GM19023 (cell line): ENCODE measurements around the gene GLDN.

Source experiments
- ATAC-seq: cut with Tn5 transposase; IDR thresholded peaks from one replicate; pipeline ENCODE4 v1.9.1; 2021; ENCODE audit warnings: mild to moderate bottlenecking, moderate library complexity; ENCODE audit not compliant: unreplicated experiment

The GLDN gene

DNA sequence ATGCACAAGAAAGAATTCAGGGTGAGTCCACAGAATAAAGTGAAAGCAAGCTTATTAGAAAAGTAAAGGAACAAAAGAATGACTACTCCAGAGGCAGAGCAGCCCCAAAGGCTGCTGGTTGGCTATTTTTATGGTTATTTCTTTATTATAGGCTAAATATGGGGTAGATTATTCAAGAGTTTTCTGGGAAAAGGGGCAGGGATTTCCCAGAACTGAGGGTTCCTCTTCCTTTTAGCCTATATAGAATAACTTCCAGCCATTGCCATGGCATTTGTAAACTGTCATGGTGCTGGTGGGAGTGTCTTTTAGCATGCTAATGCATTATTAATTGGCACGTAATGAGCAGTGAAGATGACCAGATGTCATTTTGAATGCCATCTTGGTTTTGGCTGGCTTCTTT, 13.6 kb downstream of the GLDN start:
- no peak for ATAC-seq

DNA sequence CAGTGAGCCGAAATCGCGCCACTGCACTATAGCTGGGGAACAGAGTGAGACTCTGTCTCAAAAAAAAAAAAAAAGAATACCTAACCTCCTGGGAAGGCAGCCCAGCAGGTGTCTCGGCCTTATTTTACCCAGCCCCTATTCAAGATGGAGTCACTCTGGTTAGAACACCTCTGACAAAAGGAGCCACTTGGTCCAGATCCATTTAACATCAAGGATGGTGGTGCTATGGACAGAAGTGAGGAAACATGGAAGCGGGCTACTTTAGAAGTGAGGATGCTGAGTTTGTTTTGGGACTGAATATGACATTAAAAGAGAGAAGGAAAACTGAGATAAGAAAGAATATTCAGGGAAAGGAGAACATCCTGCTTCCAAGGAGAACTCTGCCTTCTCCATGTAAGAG, 14.7 kb downstream of the GLDN start:
- ATAC-seq = no peak

- no peak for ATAC-seq
Observed at GRCh38 chr15:51356983-51357382, 15.5 kb downstream of the GLDN start.

GRCh38 chr15:51359981-51360380, 18.5 kb downstream of the GLDN start:
- no peak for ATAC-seq

DNA sequence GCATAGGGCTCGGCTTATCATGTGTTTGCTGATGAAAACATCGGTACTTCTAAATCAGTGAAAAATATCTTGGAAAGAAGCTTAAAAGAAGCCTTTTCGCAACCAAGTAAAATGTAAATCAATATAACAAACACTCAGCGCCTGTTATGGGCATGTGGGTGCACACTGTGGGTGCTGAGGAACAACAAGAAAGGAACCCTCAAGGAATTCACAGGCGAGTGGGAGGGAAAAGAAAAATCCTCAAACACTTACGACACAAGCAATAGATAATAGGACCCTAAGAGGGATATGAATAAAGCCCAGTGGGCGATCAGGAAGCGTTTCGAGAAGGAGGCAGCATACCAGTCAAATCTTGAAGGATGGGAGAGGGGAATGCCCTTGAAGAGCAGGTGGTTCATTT, 21.9 kb downstream of the GLDN start:
- no peak for ATAC-seq

GRCh38 chr15:51365417-51365816, 24.0 kb downstream of the GLDN start:
- no peak for ATAC-seq

GRCh38 chr15:51366071-51366470, 24.6 kb downstream of the GLDN start:
- ATAC-seq = no peak

GRCh38 chr15:51366920-51367319, 25.5 kb downstream of the GLDN start:
- ATAC-seq = no peak

GRCh38 chr15:51367322-51367976, 26.0 kb downstream of the GLDN start:
- ATAC-seq = no peak

DNA sequence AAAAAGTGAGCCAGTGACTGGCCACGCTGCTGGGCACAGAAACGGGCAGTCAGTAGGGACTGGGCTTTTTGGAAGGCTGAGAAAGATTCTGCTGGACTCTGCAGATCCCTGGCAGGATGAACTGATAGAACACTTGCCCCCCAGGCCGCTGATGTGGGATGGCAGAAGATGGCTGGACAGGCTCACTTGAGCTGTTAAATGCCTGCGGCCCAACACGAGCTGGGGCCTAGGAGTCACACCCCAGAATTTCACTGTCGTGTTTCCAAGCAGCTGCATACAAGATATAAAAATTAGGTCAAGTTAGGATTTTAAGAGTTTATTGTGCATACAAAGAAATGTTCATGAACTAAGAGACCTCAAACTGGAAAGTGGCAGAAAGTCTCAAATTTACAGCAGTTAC, 26.9 kb downstream of the GLDN start:
- ATAC-seq = no peak

GRCh38 chr15:51368751-51369450, 27.4 kb downstream of the GLDN start:
- ATAC-seq = no peak

GRCh38 chr15:51369451-51369761, 28.0 kb downstream of the GLDN start:
- no peak for ATAC-seq

DNA sequence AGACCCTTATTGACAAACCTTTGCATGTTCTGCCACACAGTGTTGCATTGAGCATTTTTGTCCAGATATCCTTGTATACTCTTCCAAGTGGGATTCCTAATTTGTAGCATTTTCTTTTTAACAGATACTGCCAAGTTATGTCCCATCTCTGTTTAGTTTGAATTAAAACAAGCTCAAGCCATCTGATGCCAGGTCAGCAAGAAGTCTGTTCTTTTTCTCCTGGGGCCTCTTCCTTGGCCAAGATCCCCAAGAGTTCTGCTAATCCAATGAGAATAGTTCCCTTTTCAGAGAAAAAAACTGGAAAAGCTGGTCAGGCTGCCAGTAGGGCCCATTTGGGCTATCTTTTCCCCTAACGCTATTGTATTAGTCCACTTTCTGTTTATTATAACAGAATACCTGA, 29.8 kb downstream of the GLDN start:
- ATAC-seq = no peak

DNA sequence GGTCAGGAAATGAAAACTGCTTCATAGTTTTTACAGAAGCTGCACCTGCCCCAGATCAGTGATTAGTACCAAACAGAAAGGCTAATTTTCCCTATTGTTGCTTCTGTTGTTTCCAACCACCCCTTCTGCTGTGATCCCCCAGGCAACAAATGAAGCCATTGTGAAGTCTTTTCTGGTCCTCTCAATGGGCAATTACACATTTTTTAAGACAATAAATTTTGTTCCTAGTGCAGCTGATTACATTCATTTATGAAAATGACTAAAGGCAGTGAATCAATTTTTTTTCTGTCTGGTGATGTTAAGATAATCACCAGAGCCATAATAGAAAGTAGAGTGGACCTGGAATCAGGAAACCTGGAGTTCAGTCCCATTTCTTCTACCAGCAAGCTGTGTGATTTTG, 32.7 kb downstream of the GLDN start:
- ATAC-seq = no peak

GRCh38 chr15:51375966-51376640, 34.6 kb downstream of the GLDN start:
- no peak for ATAC-seq

GRCh38 chr15:51377038-51377786, 35.8 kb downstream of the GLDN start:
- no peak for ATAC-seq

DNA sequence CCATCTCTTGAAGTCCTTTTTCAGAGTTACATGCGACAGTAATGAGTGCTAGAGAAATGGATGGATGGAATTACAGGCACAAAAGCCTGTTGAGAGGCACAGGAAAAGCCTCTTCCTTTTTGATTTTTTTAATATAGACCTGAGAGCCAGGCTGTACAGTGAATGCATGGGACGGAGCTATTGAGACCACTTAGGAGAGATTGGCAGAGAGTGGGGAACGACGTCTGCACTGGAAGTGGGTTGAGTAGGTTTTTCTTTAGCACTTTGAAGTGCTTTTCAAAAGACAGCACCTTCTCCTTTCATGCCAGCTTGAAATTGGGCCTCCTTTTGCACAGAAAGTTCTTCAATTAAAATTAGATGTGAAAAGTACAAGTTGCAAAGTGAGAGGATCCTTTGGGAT, 37.0 kb downstream of the GLDN start:
- ATAC-seq = no peak

- no peak for ATAC-seq
Observed at GRCh38 chr15:51379390-51379789, 37.9 kb downstream of the GLDN start.

DNA sequence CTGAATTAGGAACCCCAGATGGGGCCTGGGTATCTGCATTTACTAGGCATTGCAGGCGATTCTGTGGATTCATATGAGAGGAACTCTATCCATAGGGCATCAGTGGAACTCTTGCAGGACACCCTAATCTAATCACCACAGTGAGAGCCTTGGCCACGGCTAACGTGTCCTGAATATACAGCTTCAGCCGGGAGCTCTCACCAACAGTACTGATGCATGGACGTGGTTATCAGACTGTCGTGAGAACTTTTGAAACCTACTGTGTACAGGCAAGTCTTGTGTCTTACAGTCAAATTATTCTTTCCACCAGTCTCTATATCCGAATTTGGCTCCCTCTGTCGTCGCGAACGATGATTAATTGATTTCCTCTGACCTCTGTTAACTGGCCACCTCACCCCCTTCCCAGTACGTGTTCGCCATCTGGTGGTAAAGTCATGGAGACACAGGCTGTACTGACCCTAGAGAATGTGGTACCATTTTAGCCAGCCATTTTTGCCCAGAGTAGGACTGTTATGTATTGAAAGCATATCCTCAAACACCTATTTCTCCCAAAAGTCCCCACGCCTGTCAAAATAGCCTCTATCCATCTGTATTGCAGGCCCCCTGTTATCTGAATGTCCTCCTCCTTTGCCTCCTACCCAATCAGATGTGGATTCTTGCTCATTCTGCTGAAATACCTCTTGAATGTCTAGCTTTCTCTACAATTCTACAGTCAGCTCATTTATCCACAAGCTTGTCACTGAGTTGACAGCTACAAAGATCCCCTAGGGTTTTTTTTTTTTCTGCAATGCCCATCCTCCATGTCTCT, 39.7 kb downstream of the GLDN start:
- ATAC-seq = peak; percentile 89

DNA sequence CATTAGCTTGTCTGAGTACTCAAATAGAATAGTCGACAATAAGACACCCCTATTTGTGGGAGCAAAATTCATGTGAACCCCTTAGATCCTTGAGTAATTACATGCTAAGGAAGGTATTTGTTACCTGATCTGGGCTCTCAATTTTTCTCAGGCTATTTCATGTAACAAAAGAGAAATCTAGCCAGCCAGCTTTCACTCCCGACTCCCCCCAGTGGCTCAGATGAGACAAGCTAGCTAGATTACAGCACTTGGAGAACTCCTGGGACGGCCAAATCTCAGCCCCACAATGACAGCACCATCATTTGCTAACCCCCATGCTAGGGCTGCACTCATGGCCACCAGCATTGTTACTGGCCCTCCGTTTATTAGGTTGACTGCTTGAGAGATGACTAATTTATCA, 41.3 kb downstream of the GLDN start:
- ATAC-seq = no peak

- ATAC-seq = no peak
Observed at GRCh38 chr15:51386029-51386428, 44.6 kb downstream of the GLDN start.
